ENCODE results near the gene ZSCAN23.
"Not testable (repeated sequence)": the region's sequence is repeated elsewhere in the genome, so short reads cannot be mapped to it uniquely, and the experiment has no call there.

Gene ZSCAN23

DNA sequence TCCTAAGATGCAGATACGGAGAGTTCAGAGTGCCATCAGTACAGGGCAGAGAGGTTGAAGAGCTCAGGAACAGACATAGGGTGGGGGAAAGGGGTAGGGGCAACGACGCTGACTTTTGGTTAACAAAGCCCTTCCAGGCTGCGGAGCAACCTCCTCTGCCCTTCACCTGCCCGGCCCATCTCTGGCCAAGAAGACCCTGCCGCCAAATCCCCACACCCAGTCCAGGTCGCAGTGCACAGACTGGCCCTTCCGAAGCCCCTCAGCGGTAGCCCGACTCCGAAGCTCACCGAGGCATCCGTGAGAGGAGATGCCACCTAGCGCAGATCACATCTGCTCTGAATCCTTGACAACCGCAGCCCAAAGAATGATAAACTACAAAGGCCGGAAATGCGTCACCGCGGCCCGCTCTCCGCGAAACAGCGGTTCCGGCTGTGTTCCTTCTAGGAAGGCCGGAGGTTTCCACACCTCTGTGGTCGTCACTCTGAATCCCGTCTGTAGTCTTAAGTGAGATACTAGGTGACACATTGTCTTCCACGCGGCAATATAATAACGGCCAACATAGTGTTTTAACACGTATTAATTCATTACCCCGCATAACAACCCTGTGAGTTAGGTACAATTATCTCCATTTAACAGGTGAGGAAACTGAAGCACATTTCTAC, at the start of gene ZSCAN23:
Gene ZSCAN23 (minus strand): TSS at position 380 of the 662 bp plus-strand sequence. CDS start 7,225 bp downstream, outside the sequence.
- peak; percentile 74 for DNase-seq (ENCODE audit: low read depth)

DNA sequence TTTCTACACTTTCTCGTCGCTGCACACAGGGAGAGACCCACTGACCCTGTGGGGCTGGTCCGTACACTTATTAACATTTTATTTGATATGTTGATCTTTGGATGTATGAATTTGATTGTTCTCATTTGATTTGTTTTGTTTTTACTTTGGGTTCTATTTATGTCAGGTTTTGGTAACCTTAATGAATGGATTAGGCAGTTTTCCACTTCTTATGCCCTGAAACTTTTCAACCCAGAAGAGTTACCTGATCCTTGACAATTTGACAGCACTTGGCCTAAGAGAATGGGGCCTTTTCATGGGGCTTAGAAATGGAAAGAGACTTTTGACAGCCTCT, 48.7 kb upstream of the ZSCAN23 start:
- no peak for DNase-seq (ENCODE audit: low read depth)

DNA sequence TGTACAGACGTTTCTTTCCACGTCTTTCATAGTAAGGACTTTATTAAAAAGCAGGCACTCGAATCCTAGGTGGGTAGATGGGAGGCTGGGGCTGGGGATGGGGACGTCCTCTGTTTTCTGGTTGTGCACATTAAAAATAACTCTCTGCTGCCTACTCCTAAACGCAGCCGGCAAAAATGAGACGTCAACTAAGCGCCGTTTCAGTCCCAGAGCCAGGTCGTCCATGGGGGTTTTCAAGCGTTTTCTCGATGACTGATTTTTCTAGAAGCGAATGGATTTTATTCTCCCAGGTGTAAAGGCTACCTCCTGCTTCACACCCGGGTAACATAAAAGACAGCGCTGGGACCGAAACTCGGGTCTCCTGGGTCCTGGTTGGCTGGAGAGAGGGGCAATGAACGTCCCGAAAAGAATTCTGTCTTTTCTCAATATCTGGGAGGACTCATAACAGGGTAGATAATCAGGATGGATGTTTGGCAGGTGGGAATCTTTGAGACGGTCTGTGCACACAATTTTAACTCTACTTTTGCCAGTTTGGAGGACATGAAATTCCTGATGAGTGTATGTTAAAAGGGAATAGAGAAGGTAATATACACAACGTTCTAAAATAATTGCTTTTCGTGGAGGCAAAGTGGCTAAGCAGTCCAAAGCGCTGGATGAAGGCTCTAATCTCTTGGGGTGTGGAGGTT, 47.1 kb upstream of the ZSCAN23 start:
- no peak for DNase-seq (ENCODE audit: low read depth)

DNA sequence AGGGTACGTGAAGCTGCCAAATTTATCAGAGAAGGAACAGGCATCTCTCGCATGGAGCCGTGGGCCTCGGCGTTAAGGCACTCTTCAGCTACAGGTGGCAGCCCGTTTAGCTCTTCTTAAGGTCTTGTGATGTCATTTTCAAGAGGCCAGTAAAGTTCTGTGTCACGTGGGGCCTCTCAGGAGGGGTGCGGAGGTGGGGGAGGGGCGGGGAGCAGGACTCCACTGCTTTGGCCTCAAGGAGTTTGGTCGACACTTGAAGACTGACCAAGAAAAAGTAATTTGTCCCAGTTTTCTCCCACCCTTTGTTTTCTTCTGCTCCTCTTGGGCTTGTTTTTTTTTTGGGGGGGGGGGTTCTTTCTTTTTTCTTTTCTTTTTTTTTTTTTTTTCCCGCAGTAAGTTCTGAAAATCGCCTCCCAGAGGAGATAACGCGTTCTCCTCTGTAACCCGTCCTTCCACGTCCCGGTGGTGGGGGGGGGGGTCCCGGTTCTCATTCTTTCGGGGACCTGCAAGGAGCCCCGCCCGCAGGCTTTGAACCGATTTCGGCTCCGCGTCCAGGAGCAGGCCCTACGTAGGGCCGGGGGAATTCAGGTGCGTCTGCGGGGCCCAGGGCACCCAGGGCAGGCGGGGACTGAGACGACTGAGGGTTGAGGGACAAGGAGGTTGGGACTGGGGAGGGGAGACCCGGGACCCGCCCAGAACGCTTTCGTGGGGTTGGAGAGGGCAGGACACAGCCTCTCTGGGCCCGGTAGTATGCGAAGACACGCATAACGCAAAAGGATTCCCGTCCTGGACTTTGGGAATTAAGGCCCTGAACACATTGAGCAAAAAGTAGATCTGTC, 46.3 kb upstream of the ZSCAN23 start:
- DNase-seq (ENCODE audit: low read depth), result peak; percentile 22

DNA sequence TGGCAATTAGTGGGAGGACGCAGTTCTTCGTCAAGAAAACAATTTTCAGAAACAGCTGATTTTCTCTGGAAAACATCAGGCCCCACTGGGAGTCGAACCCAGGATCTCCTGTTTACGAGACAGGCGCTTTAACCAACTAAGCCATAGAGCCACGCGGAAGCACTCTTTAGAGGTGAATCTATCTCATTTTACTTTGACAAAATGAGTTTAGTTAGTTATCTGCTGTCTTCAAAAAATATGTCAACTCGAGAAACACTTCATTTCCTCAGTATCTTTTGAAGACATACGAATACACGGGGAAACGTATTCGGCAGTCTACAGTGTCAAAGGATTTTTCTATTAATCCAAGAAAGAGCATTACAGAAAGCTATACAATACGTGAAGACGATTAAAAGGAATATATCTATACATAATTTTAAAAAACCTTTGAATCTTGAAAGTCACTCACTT, 45.6 kb upstream of the ZSCAN23 start:
- DNase-seq (ENCODE audit: low read depth), result no peak

DNA sequence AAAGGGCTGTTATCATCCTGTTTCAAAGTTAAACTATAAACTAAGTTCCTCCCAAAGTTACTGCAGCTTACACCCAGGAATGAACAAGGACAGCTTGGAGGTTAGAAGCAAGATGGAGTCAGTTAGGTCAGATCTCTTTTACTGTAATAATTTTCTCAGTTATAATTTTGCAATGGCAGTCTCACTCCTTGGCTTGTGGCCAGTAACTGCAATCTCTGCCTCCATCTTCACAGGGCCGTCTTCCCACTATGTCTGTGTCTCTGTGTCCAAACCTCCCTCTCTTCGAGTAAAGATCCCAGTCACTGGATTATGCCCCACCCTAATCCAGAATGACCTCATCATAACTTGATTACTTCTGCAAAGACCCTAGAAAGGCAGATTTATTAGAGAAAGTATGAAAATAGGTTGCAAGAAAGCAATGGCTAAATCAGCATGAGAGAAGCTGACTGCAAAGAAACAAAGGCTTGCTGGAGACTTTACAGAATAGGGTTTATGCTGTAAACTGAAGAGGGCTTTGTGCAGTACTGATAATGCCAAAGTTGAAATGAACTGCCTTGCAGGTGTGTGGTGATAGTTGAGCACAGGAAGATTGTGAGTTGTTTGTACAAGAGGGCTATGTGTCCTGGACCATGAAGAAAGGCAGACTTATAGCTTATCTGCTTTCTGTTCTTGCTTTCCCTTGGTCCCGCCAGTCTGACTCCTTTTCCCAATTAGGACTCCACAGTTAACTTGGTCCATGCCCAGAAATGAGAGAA, 43.9 kb upstream of the ZSCAN23 start:
- no peak for DNase-seq (ENCODE audit: low read depth)

DNA sequence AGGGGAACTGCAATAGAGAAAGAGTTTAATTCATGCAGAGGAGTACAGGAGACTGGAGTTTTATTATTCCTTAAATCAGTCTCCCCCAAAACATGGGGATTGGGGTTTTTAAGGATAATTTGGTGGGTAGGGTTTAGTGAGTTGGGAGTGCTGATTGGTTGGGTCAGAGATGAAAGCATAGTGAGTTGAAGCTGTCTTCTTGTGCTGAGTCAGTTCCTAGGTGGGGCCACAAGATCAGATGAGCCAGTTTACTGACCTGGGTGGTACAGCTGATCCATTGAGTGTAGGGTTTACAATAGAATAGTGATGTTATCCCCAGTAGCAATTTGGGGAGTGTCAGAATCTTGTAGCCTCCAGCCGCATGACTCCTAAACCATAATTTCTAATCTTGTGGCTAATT, 43.2 kb upstream of the ZSCAN23 start:
- no peak for DNase-seq (ENCODE audit: low read depth)

DNA sequence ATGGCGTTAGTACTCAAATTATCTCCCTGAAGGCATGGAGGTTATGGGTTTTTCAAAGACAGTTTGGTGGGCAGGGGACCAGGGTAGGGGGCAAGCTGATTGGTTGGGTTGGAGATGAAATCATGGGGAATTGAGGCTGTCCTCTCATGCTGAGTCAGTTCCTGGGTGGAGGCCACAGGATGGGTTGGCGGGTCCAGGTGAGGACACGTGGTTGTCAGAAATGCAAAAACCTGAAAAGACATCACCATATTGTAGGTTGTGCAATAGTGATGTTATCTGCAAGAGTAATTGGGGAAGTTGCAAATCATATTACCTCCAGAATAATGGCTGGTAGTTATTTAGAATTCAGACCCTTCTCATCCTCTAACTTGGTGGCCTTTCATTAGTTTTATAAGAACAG, 42.2 kb upstream of the ZSCAN23 start:
- no peak for DNase-seq (ENCODE audit: low read depth)

DNA sequence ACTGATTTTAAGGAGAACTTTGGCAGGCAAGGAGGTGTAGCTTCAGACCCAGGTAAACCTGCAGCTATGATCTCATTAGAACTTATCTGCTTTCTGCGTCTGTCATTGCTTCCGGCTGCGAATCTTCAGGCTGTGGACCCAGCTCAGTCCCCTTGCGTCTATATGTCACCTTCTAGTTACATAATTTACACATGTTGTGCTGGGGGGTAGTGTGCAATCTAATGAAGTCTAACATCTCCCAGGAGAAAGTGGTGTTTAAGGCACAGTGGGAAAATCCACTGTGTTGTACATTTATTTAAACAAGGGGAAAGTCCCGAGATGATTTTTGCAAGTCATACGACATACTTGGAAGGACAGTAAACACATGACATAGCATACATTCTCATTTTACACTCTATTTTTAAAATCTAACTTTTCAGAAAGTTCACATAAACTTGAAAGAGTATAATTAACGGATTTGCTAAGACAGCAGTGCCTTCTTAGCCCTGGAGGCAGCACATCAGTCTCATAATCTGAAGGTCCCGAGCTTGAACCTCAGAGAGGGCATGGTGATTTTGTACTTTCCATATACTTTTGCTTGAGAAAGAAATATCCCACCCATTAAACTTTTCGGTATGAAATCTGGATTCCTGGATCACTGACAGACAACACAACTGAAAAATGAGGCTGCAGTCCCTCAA, 37.1 kb upstream of the ZSCAN23 start:
- DNase-seq (ENCODE audit: low read depth), result no peak

DNA sequence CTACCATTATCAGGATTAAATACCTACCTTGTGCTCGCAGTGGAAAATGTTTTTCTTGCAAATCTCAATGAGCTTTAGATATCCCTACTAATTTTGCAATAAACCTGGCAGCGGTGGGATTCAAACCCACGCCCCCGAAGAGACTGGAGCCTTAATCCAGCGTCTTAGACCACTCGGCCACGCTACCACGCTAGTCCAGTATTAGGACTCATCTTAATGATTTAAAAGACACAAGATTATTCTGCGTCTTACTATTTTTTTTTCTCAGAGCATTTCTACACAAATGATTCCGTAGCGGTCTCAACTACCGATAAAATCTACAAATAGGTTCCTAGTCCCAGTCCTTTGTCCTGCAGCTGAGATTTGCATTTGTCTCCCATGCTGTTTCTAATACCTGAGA, 35.2 kb upstream of the ZSCAN23 start:
- no peak for DNase-seq (ENCODE audit: low read depth)

DNA sequence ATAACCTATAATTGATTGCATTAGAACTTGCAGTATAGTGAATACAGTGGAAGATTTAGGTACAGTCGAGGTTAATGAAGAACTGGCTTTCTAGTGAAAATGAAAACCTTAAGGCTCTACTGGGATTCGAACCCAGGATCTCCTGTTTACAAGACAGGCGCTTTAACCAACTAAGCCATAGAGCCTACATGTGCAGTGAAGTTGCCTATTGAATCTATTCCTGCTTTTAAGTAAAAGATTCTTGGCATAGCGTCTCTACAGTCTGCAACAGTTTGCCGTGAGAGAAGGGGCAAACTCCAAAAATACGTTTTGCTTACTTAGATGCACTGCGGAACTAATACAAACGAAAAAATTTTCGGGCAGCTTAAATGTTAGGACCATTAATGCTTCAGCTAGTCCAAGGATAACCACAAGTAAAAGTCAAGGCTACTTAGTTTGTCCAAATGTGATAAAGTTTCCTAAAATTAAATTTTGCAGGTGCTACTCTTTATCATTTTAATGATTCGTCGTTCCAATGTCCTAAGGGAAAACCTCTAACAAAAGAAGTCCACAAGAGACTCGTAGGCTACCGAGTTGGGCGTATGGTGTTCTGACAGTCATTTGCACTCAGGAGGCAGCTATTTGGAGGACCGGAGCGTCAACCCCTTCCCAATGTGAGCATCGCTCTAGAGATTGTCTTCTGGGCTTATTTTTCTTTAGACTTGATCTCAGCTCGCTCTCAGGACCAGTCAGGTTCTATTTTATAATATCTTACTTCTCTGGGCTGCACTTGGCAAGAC, 31.3 kb upstream of the ZSCAN23 start:
- no peak for DNase-seq (ENCODE audit: low read depth)

DNA sequence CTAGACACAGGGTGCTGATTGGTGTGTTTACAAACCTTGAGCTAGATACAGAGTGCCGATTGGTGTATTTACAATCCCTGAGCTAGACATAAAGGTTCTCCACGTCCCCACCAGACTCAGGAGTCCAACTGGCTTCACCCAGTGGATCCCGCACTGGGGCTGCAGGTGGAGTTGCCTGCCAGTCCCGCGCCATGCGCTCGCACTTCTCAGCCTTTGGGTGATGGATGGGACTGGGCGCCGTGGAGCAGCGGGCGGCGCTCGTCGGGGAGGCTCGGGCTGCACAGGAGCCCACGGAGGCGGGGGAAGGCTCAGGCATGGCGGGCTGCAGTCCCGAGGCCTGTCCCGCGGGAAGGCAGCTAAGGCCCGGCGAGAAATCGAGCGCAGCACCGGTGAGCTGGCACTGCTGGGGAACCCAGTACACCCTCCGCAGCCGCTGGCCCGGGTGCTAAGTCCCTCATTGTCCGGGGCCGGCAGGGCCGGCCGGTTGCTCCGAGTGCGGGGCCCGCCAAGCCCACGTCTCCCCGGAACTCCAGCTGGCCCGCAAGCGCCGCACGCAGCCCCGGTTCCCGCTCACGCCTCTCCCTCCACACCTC, 26.0 kb upstream of the ZSCAN23 start:
- DNase-seq (ENCODE audit: low read depth), result not testable (repeated sequence)

DNA sequence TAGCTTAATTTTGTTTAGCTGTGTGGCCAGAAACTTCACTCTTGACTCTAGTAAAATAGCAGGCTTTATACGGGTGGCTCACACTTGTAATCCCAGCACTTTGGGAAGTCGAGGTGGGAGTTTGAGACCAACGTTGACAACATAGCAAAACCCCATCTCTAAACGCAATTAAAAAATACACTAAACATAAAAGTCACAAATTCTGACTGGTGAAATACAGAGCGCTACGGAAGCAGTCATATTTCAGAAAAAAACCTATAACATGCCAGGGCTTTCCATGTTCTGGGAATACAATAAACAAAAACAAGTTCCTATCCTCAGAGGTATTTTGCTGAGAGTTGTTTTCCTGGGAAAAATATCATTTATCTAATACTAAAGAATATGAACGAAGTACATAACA, 24.8 kb upstream of the ZSCAN23 start:
- DNase-seq (ENCODE audit: low read depth), result no peak

DNA sequence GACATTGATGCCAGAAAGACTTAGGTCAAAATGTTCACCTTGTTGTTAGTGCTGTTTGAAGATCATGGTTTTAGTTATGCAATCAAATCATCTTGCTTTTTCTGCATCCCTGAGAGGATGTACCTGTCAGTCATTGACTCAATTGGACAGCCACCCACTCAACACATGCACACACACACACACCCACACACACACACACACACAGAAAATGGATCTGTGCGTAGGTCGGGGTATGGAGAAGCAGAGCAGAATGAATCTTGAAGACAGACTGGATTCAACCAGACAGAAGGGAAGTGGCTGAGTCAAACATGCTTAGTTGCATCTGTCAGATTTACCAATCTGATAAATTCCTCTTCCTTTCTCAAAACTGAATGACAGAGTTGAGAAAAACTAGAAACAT, 19.1 kb upstream of the ZSCAN23 start:
- peak; percentile 9 for DNase-seq (ENCODE audit: low read depth)

DNA sequence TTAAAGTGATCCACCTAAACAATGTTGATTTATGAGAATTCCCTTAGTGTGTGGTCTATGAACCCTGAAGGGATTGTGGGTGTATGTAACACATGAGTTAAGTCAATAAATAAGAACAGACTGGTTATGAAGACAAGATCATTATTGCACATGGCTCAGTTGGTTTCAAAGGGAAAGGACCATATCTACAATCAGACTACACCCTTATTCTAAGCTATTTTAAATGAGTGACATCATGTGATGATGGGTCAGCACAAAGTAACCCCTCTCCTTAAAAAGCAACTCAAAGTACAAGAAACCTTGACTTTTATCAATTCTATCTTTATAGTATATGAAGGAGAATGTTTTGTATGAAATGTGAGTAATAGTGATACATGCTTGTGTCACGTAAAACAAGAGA, 15.3 kb upstream of the ZSCAN23 start:
- no peak for DNase-seq (ENCODE audit: low read depth)

DNA sequence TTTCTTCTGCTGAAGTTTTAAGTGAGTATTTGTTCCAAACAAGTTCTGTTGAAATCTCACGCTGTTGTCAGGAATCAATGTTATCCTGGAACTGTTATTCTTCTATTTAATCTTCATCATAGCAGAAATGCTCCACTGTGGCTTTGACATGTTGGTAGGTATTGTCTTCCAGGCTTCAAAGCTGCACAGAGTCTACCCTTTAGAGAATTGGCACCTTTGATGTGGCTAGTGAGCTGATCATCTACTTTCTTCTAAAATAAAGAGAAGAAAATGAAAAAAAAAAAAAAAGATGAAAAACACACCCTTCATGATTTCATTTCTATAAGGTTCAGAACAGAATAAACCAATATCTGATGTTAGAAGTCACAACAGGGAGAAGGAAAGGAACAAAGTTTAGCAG, 5.8 kb upstream of the ZSCAN23 start:
- no peak for DNase-seq (ENCODE audit: low read depth)

DNA sequence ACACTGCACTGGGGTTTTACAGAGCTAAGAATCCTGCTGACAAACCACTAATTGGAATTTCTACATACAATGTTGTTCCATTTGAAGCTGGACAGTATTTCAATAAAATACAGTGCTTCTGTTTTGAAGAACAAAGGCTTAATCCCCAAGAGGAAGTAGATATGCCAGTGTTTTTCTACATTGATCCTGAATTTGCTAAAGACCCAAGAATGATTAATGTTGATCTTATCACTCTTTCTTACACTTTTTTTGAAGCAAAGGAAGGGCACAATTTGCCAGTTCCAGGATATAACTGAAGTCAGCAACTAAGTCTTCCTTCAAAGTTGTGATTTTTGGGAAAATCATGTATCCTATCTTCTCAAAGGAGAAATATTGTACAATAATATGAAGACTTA, 4.2 kb upstream of the ZSCAN23 start:
- DNase-seq (ENCODE audit: low read depth), result not testable (repeated sequence)

DNA sequence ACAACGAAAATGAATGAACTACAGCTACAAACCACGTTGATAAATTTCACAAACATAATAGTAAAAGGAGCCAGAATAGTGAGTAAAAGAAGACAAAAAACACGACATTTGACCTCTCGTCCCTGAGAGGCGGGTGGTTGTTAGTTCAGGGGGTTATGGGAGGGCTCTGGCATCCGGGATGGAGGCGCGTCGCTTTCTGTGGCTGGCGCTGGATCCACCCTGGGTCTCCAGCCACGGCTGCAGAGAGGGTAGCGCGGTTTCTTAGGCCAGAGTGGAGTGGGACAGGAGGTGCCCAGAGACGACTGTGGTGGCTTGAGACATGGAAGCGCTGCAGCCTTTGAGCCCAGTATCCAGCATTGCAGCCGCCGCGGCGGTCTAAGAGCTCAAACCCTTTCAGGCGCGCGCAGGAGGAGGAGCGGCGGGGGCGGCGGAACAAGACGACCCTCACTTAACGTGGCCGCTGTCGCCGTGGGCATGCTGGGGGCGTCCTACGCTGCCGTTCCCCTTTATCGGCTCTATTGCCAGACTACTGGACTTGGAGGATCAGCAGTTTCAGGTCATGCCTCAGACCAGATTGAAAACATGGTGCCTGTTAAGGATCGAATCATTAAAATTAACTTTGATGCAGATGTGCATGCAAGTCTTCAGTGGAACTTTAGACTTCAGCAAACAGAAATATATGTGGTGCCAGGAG, 3.7 kb upstream of the ZSCAN23 start:
- DNase-seq (ENCODE audit: low read depth), result no peak

DNA sequence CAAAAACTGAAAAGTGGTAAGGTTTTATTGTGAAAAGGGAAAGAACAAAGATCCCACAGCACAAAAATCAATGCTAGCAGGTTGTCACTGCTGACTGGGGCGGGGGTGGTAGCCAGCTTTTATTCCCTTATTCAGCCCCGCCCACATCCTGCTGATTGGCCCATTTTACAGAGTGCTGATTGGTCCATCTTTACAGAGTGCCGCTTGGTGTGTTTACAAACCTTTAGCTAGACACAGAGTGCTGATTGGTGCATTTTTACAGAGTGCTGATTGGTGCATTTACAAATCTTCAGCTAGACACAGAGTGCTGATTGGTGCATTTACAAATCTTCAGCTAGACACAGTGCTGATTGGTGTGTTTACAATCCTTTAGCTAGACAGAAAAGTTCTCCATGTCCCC, 1.5 kb upstream of the ZSCAN23 start:
- not testable (repeated sequence) for DNase-seq (ENCODE audit: low read depth)

DNA sequence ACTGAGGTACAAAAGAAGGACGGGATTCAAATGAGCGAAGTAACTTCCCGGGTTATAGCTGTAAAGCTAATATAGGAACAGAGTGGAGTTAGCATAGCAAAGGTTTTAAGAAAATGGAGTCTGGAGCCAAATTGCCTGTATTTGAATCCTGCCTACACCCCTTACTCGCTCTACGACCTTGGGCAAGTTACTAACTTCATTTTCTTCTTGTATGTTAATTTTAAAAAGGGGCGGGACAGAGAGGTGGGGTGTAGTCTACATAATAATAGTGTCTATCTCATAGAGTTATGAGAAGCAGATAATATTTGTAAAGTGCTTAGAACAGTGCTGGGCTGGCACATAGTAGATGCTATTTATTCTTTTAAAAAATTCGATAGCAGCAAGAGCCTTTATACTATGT, 705 bp downstream of the ZSCAN23 start:
- no peak for DNase-seq (ENCODE audit: low read depth)
